H1 (cell line): ENCODE data around the gene KATNAL2. TPM values are rescaled to one million over a fixed set of nuclear protein-coding genes. Genes with fewer than 3 reads are reported as not detected.

Experiments used
- CTCF ChIA-PET: fragments of 300-600 bp; sonication (Branson Sonifier 250); formaldehyde crosslinking; loops from one replicate; lab custom pipeline; 2021; ENCODE audit not compliant: partially characterized antibody; lab: Charles Lee
- POLR2A ChIA-PET: fragments of 300-600 bp; sonication (Branson Sonifier 250); formaldehyde crosslinking; loops from one replicate; lab custom pipeline; 2021; ENCODE audit warnings: inconsistent platforms; ENCODE audit not compliant: partially characterized antibody; lab: Charles Lee
- DNase-seq, 2 experiments: peaks; one replicate each; pipeline versions ENCODE4 v3.0.0 to v3.0.0-alpha.2; 2010 to 2022; ENCODE audit warnings: low spot score in 2 of 2, low read depth in 1 of 2, mixed read lengths in 1 of 2
- FAIRE-seq: peaks from 2 replicates; lab custom pipeline; 2011; peaks lifted over from hg19 to GRCh38; lab: Jason Lieb, UNC
- H2AFZ ChIP-seq: 2 replicates; pipeline ENCODE4 v1.8.1; 2012; ENCODE audit warnings: low read length, inconsistent platforms
- H2AK5ac ChIP-seq: 2 replicates; pipeline ENCODE4 v1.6.1; 2013; ENCODE audit warnings: low read depth, low read length
- H2BK120ac ChIP-seq: replicated peaks from 2 replicates; pipeline ENCODE3; 2013; ENCODE audit warnings: low read depth, low read length, inconsistent platforms
- H2BK12ac ChIP-seq: 2 replicates; pipeline ENCODE4 v1.6.1; 2013; ENCODE audit warnings: low read depth, low read length
- H2BK15ac ChIP-seq: 2 replicates; pipeline ENCODE4 v1.6.1; 2013; ENCODE audit warnings: low read length
- H2BK20ac ChIP-seq: 2 replicates; pipeline ENCODE4 v1.6.1; 2013; ENCODE audit warnings: low read length
- H2BK5ac ChIP-seq: 2 replicates; pipeline ENCODE4 v1.6.1; 2013; ENCODE audit warnings: low read depth, low read length
- H3K14ac ChIP-seq: 2 replicates; pipeline ENCODE4 v1.6.1; 2013; ENCODE audit warnings: inconsistent platforms; ENCODE audit not compliant: insufficient read length
- H3K18ac ChIP-seq: 2 replicates; pipeline ENCODE4 v1.6.1; 2013; ENCODE audit warnings: low read length; ENCODE audit errors: extremely low read depth
- H3K23ac ChIP-seq: 2 replicates; pipeline ENCODE4 v1.6.1; 2013; ENCODE audit warnings: inconsistent platforms; ENCODE audit not compliant: insufficient read length
- H3K23me2 ChIP-seq: 2 replicates; pipeline ENCODE4 v1.6.1; 2013; ENCODE audit warnings: low read depth, low read length
- H3K27ac ChIP-seq: 2 replicates; pipeline ENCODE4 v1.6.1; 2011; ENCODE audit warnings: low read depth, low read length, inconsistent platforms
- H3K27me3 ChIP-seq, 4 experiments: replicated peaks in 1 of 4; 1 replicate in 1 of 4; 2 replicates in 3 of 4; pipeline versions ENCODE4 v1.6.1 to v1.8.1; 2011 to 2013; ENCODE audit warnings: low read length in 3 of 4, mild to moderate bottlenecking in 3 of 4, inconsistent platforms in 2 of 4, mixed read lengths in 2 of 4, moderate library complexity in 1 of 4; ENCODE audit not compliant: control insufficient read depth in 3 of 4, insufficient read depth in 3 of 4; ENCODE audit errors: extremely low read depth in 1 of 4
- H3K36me3 ChIP-seq, 4 experiments: 2 replicates each; pipeline versions ENCODE4 v1.6.1 to v1.8.1; 2011 to 2013; ENCODE audit warnings: mild to moderate bottlenecking in 4 of 4, low read length in 3 of 4, moderate library complexity in 2 of 4, control low read depth in 1 of 4, inconsistent platforms in 1 of 4; ENCODE audit not compliant: insufficient read depth in 4 of 4, control insufficient read depth in 2 of 4
- H3K4ac ChIP-seq: replicated peaks from 2 replicates; pipeline ENCODE3; 2013; ENCODE audit warnings: low read length, low read depth, mixed read lengths, inconsistent platforms; ENCODE audit not compliant: insufficient read length
- H3K4me1 ChIP-seq, 4 experiments: replicated peaks in 1 of 4; 1 replicate in 1 of 4; 2 replicates in 3 of 4; pipeline versions ENCODE4 v1.6.1 to v1.8.1; 2011 to 2013; ENCODE audit warnings: low read length in 3 of 4, inconsistent platforms in 2 of 4, mixed read lengths in 1 of 4; ENCODE audit not compliant: insufficient read depth in 4 of 4, control insufficient read depth in 3 of 4
- H3K4me2 ChIP-seq, 2 experiments: 2 replicates each; pipeline versions ENCODE4 v1.6.1 to v1.8.1; 2011 to 2013; ENCODE audit warnings: low read depth in 2 of 2, low read length in 2 of 2, control low read depth in 1 of 2, inconsistent platforms in 1 of 2, mild to moderate bottlenecking in 1 of 2; ENCODE audit not compliant: insufficient read depth in 1 of 2
- H3K4me3 ChIP-seq, 4 experiments: fragments of 200-600, 300-600 bp in 1 of 4; sonication (generic), shearing (Covaris generic), sonication (Bioruptor Twin) in 1 of 4; 2 replicates each; pipeline versions ENCODE4 v1.5.1 to v1.8.1; 2011 to 2016; ENCODE audit warnings: low read length in 4 of 4, low read depth in 3 of 4, control low read depth in 2 of 4, inconsistent platforms in 2 of 4, mild to moderate bottlenecking in 2 of 4, mixed read lengths in 1 of 4, moderate library complexity in 1 of 4; ENCODE audit not compliant: insufficient read depth in 2 of 4; ENCODE audit errors: extremely low read depth in 1 of 4
- H3K56ac ChIP-seq: replicated peaks from 2 replicates; pipeline ENCODE3; 2013; ENCODE audit warnings: low read depth, mild to moderate bottlenecking, mixed read lengths, low read length, inconsistent platforms; ENCODE audit not compliant: insufficient read length
- H3K79me1 ChIP-seq: 2 replicates; pipeline ENCODE4 v1.6.1; 2013; ENCODE audit warnings: low read depth, low read length, control low read depth
- H3K79me2 ChIP-seq, 2 experiments: 2 replicates each; pipeline versions ENCODE4 v1.6.1 to v1.8.1; 2012 to 2013; ENCODE audit warnings: low read length in 2 of 2, mild to moderate bottlenecking in 2 of 2, inconsistent platforms in 1 of 2; ENCODE audit not compliant: insufficient read depth in 2 of 2, control insufficient read depth in 1 of 2
- H3K9ac ChIP-seq, 4 experiments: replicated peaks in 1 of 4; 1 replicate in 1 of 4; 2 replicates in 3 of 4; pipeline versions ENCODE4 v1.6.1 to v1.8.1; 2011 to 2013; ENCODE audit warnings: low read depth in 3 of 4, low read length in 3 of 4, control low read depth in 2 of 4, mild to moderate bottlenecking in 2 of 4, moderate library complexity in 2 of 4, inconsistent platforms in 1 of 4; ENCODE audit errors: extremely low read depth in 1 of 4
- H3K9me3 ChIP-seq, 2 experiments: 2 replicates each; pipeline versions ENCODE4 v1.6.1 to v1.8.1; 2012 to 2013; ENCODE audit warnings: mild to moderate bottlenecking in 2 of 2, moderate library complexity in 2 of 2, control low read depth in 1 of 2, inconsistent platforms in 1 of 2, low read depth in 1 of 2, low read length in 1 of 2, mixed read lengths in 1 of 2; ENCODE audit not compliant: insufficient read depth in 2 of 2
- H4K20me1 ChIP-seq, 2 experiments: replicated peaks in 1 of 2; 2 replicates each; pipeline versions ENCODE3 to v1.8.1; 2011 to 2013; ENCODE audit warnings: inconsistent platforms in 2 of 2, low read length in 2 of 2, mild to moderate bottlenecking in 1 of 2; ENCODE audit not compliant: insufficient read depth in 2 of 2, control insufficient read depth in 1 of 2
- H4K5ac ChIP-seq: 2 replicates; pipeline ENCODE4 v1.6.1; 2013; ENCODE audit warnings: low read length, low read depth, mixed read lengths, inconsistent platforms; ENCODE audit not compliant: insufficient read length
- H4K8ac ChIP-seq: 2 replicates; pipeline ENCODE4 v1.8.0; 2013; ENCODE audit warnings: mild to moderate bottlenecking, moderate library complexity, low read length, inconsistent platforms; ENCODE audit not compliant: insufficient read depth; ENCODE audit errors: extremely low read depth
- H4K91ac ChIP-seq: replicated peaks from 2 replicates; pipeline ENCODE3; 2013; ENCODE audit warnings: low read length, mixed read lengths, inconsistent platforms; ENCODE audit not compliant: insufficient read length
- BCL11A ChIP-seq, 2 experiments: IDR thresholded peaks; one replicate each; pipeline ENCODE4 v1.6.1; 2011; ENCODE audit warnings: low read depth in 2 of 2, low read length in 2 of 2, mild to moderate bottlenecking in 2 of 2
- CEBPB ChIP-seq: IDR thresholded peaks from 2 replicates; pipeline ENCODE4 v1.6.1; 2012; ENCODE audit warnings: low read depth, low read length
- CHD2 ChIP-seq: IDR thresholded peaks from 2 replicates; pipeline ENCODE4 v1.6.1; 2012; ENCODE audit warnings: low read length, improper control_type of control experiment
- WGBS, 2 experiments: shearing (Covaris generic) in 1 of 2; methylation state at CpG; one replicate each; pipeline versions ENCODE4 v1.1.6 to v1.1.7; 2013 to 2015; ENCODE audit warnings: low lambda C conversion rate in 2 of 2, mixed read lengths in 2 of 2, inconsistent platforms in 1 of 2, low coverage in 1 of 2, missing lambda C conversion rate in 1 of 2; ENCODE audit not compliant: insufficient replicate concordance in 2 of 2, insufficient coverage in 1 of 2, insufficient read length in 1 of 2; ENCODE audit errors: extremely low coverage in 1 of 2, missing lambda C conversion rate in 1 of 2; 5-methylcytosine and 5-hydroxymethylcytosine counted together
- polyA plus RNA-seq, 7 experiments: library from polyadenylated mRNA; depleted of rRNA in 3 of 7; stranded (reverse) in 5 of 7; unstranded in 2 of 7; fragments of >200 nt in 5 of 7; fragments of 200-250 nt in 2 of 7; gene quantifications; 1 replicate in 5 of 7; 2 replicates in 1 of 7; 4 replicates in 1 of 7; pipeline versions ENCODE4 v1.2.1 to v1.2.3, GENCODE V29; 2011 to 2013; ENCODE audit warnings: missing spikeins in 2 of 7, mixed read lengths in 2 of 7
- total RNA-seq: library from RNA; stranded (reverse); fragmentation: NEBNext Ultra II Directional; extraction: Animal tissue kit (Norgen Biotek cat#: 25700); gene quantifications from 2 replicates; pipeline ENCODE4 v1.2.1, GENCODE V29; 2021

KATNAL2 gene
- total and polyA plus RNA-seq, 2 of the 8 experiments (the other 6 are each of a cell fraction or from before 2014, with no cell fraction given) = 10.0 to 15.2 TPM

GRCh38 chr18:46893360-46893759, 24.0 kb upstream of the KATNAL2 start:
- FAIRE-seq (no peak), DNase-seq (no peak)
- H2AK5ac ChIP-seq = no peak overlapping the region
- H3K36me3 ChIP-seq = peaks cover 9 to 28% (median 20%) of the 10 kb centered on the region in 4 experiments; a peak in 7 of 8 replicates
- H3K4ac ChIP-seq = no peak overlapping the region
- H2AFZ ChIP-seq = no peak overlapping the region
- WGBS, 2 experiments = 80% methylated on average over 1 of the region's 1 CpG; no CpG with 5 or more reads in 1 of the 2 experiments
- H2BK5ac ChIP-seq = no peak overlapping the region
- peaks cover 7 to 99% of the 10 kb centered on the region in 2 experiments for H3K79me2 ChIP-seq
- H2BK20ac ChIP-seq = no peak overlapping the region
- H2BK15ac ChIP-seq = no peak overlapping the region
- no peak overlapping the region for H2BK12ac ChIP-seq
- TF ChIP-seq CHD2 (no peak), BCL11A (IDR thresholded peaks at IDR 0.05; ENCODE audit: low read depth in 2 of 2, low read length in 2 of 2) (no peak), CEBPB (no peak)
- no peak overlapping the region for H3K56ac ChIP-seq
- no peaks in the 10 kb centered on the region for H3K27me3 ChIP-seq
- ChIA-PET POLR2A (interaction anchor here (1.0 kb wide), 1 partner anchor 16 kb away, joined by 3 read pairs; no protein-coding TSS in a partner anchor), CTCF (interaction anchor here (1.0 kb wide), 1 partner anchor 1523 kb away, joined by 3 read pairs; no protein-coding TSS in a partner anchor)
- no peak overlapping the region for H4K91ac ChIP-seq
- no peak overlapping the region for H3K9ac ChIP-seq
- no peak overlapping the region for H2BK120ac ChIP-seq
- no peak overlapping the region for H4K5ac ChIP-seq
- no peak overlapping the region for H3K4me2 ChIP-seq
- no peak overlapping the region for H3K4me3 ChIP-seq
- H4K20me1 ChIP-seq = peaks cover 0 to 2% of the 10 kb centered on the region in 2 experiments
- H3K4me1 ChIP-seq = no peaks in the 10 kb centered on the region
- no peak overlapping the region for H3K27ac ChIP-seq
- peaks cover 9% of the 10 kb centered on the region for H3K79me1 ChIP-seq
- H4K8ac ChIP-seq = no peak overlapping the region
- H3K9me3 ChIP-seq = peaks cover 19 to 22% of the 10 kb centered on the region in 2 experiments
- no peaks in the 10 kb centered on the region for H3K23me2 ChIP-seq
- H3K14ac ChIP-seq = no peak overlapping the region
- no peak overlapping the region for H3K23ac ChIP-seq
- H3K18ac ChIP-seq = no peak overlapping the region
